IMR-90 (cell line): Measurements from ENCODE around the gene ZNF581. TPM values are rescaled to one million over a fixed set of nuclear protein-coding genes. Genes with fewer than 3 reads are reported as not detected.

Experiments
- CHD1 ChIP-seq: IDR thresholded peaks from 2 replicates; pipeline ENCODE4 v1.6.1; 2012; ENCODE audit warnings: low read depth, low read length, improper control_type of control experiment
- POLR2A ChIP-seq: IDR thresholded peaks from 2 replicates; pipeline ENCODE4 v1.6.1; 2012; ENCODE audit warnings: mild to moderate bottlenecking, low read depth, low read length
- polyA plus RNA-seq, 3 experiments: library from polyadenylated mRNA; depleted of rRNA; stranded (reverse); fragments of >200 nt; gene quantifications; 2 replicates each; pipeline ENCODE4 v1.2.3, GENCODE V29; 2012; ENCODE audit warnings: low replicate concordance in 1 of 3
- total RNA-seq: library from RNA; depleted of rRNA; stranded (reverse); fragments of >200 nt; gene quantifications from 2 replicates; pipeline ENCODE4 v1.2.3, GENCODE V29; 2012
- TF ChIP-seq, protein P1 (sequence below): conservative IDR thresholded peaks from 2 replicates; pipeline ENCODE4 v1.5.1; 2012; ENCODE audit warnings: mild to moderate bottlenecking, low read depth, low read length, improper control_type of control experiment
- TF ChIP-seq, protein P2 (sequence below): fragments of 150-350 bp; IDR thresholded peaks from 2 replicates; pipeline ENCODE4 v1.6.1; 2017; ENCODE audit warnings: mild to moderate bottlenecking, antibody characterized with exemption, low read length, low read depth

Gene ZNF581
- total and polyA plus RNA-seq, 2 of the 4 experiments (the other 2 are of a cell fraction), result 9.7 to 21.9 TPM

DNA sequence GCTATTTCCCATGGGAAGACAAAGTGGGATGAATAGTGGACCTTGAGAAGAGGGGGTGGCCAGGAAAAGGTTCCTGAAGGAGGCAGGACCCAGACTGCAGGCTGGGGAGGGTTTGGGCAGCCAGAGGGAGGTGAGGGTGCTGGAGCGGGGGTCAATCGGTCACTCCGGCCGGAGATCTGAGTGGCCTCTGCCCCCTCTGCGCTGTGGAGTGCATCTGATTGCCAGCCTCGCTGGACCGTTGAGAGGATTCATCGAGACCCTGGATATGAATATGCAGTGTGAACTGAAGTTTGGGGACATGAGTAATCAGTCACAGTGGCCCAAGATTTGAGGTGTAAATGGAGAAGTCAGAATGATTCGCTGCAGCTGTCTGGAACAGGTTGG lies 8.1 kb upstream of the ZNF581 start (continued):
- TF ChIP-seq, protein P1, sequence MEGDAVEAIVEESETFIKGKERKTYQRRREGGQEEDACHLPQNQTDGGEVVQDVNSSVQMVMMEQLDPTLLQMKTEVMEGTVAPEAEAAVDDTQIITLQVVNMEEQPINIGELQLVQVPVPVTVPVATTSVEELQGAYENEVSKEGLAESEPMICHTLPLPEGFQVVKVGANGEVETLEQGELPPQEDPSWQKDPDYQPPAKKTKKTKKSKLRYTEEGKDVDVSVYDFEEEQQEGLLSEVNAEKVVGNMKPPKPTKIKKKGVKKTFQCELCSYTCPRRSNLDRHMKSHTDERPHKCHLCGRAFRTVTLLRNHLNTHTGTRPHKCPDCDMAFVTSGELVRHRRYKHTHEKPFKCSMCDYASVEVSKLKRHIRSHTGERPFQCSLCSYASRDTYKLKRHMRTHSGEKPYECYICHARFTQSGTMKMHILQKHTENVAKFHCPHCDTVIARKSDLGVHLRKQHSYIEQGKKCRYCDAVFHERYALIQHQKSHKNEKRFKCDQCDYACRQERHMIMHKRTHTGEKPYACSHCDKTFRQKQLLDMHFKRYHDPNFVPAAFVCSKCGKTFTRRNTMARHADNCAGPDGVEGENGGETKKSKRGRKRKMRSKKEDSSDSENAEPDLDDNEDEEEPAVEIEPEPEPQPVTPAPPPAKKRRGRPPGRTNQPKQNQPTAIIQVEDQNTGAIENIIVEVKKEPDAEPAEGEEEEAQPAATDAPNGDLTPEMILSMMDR, result no peak
- TF ChIP-seq CHD1 (no peak), POLR2A (no peak)
- TF ChIP-seq, protein P2, sequence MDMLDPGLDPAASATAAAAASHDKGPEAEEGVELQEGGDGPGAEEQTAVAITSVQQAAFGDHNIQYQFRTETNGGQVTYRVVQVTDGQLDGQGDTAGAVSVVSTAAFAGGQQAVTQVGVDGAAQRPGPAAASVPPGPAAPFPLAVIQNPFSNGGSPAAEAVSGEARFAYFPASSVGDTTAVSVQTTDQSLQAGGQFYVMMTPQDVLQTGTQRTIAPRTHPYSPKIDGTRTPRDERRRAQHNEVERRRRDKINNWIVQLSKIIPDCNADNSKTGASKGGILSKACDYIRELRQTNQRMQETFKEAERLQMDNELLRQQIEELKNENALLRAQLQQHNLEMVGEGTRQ, result no peak
